Endometrial microvascular endothelial cells (primary cell): Measurements from ENCODE around the gene MED25. TPM values are rescaled to one million over a fixed set of nuclear protein-coding genes. Genes with fewer than 3 reads are reported as not detected.

Experiments
- in situ Hi-C: cut with HindIII; loops from 2 replicates; pipeline ENCODE4 v1.10.0; 2017; ENCODE audit warnings: low sequenced_read_pairs, low pct_unique_long_range_greater_than_20kb; ENCODE audit errors: inconsistent ontology term
- total RNA-seq: library from RNA; depleted of rRNA; stranded (reverse); fragments of >200 nt; gene quantifications from one replicate; pipeline ENCODE4 v1.2.3, GENCODE V29; 2015; ENCODE audit errors: inconsistent ontology term

MED25 gene
- total RNA-seq, 1 donor from 2014 or later: 31.7 TPM

DNA sequence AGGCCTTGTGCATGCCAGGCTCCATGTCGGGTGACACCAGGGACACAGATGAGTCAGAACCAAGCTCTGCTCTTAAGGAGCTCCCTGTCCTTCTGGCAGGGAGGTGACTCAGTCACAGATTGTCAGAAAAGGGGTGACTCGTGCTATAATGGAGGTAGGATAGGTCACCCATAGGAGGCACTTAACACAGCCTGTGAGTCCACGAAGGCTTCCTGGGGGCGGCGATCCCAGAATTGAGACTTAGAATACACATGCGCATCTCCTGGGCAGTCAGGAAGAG, 24.6 kb upstream of the MED25 start:
- in situ Hi-C loops: no loop called here

DNA sequence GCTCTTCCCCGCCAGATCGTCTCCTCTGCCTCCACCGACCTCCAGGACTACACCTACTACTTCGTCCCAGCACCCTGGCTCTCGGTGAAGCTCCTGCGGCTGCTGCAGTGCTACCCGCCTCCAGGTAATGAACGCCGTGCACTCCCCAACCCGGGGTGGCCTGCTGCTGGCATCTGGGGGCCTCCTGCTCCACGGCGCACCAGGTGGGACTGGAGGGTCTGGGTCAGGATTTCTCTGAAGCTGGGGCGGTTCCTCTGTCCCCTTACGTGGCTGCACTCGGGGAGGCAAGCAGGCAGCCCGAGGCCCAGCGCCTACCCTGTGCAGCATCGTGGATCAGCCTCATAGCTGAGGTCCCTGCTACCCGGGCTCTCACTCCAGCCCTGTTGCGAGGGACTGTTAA, 22.5 kb upstream of the MED25 start:
- in situ Hi-C loops: no loop called here

DNA sequence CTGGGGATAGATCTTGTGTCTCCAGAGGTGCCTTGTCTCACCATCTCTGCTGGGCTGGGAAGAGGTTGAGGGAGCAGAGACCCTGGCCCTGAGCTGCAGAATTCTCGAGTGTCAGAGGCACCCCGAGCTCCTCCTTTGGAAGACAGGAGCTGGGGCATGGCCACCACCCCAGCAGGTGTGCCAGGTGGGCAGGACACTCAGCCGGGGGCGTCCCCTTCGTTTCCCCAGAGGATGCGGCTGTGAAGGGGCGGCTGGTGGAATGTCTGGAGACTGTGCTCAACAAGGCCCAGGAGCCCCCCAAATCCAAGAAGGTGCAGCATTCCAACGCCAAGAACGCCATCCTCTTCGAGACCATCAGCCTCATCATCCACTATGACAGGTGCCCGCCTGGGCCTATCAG, 19.5 kb upstream of the MED25 start:
- in situ Hi-C loops: no loop called here

DNA sequence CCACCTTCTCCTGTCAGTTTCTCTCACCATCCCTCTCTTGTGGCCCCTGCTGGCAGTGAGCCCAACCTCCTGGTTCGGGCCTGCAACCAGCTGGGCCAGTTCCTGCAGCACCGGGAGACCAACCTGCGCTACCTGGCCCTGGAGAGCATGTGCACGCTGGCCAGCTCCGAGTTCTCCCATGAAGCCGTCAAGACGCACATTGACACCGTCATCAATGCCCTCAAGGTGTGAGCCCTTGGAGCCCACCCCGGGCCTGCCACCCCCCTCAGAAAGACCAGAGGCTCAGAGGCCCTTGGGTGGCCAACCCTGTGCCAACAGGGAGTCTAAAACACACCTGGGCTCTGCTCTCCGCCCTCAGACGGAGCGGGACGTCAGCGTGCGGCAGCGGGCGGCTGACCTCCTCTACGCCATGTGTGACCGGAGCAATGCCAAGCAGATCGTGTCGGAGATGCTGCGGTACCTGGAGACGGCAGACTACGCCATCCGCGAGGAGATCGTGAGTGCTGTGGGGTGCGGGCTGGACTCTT, 18.8 kb upstream of the MED25 start:
- in situ Hi-C loops: no loop called here

DNA sequence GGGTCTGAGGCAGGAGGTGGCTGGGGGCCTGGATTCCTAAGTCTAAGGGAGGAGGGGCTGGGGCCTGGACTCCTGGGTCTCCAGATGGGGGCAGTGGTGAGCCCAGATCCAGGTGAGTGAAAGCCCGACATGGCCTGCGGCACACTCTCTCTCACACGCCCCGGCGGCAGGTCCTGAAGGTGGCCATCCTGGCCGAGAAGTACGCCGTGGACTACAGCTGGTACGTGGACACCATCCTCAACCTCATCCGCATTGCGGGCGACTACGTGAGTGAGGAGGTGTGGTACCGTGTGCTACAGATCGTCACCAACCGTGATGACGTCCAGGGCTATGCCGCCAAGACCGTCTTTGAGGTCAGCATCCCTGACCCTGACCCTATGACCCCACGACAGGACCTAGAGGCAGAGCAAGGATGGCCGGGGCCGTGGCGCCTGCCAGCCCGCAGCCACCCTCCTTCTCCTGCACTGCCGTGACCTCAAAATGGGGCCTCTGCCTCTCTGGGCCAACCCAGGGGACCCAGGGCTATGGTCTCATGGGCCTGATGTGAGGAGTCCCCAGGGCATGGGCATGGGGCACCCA, 18.2 kb upstream of the MED25 start:
- in situ Hi-C loops: no loop called here

DNA sequence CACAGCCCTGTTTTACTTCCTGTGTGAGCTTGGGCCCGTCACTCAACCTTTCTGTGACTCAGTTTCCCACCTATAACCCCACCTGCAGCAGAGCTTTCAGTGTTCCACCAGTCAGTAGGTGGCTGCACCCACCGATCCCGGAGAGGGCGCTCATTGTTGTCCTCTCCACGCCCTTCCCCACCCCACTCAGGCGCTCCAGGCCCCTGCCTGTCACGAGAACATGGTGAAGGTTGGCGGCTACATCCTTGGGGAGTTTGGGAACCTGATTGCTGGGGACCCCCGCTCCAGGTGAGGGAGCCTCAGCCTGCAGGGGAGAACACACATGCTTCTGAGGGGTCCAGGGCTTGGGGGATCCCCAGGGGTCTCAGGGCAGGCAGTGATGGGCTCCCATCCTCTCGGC, 17.3 kb upstream of the MED25 start:
- in situ Hi-C loops: no loop called here

DNA sequence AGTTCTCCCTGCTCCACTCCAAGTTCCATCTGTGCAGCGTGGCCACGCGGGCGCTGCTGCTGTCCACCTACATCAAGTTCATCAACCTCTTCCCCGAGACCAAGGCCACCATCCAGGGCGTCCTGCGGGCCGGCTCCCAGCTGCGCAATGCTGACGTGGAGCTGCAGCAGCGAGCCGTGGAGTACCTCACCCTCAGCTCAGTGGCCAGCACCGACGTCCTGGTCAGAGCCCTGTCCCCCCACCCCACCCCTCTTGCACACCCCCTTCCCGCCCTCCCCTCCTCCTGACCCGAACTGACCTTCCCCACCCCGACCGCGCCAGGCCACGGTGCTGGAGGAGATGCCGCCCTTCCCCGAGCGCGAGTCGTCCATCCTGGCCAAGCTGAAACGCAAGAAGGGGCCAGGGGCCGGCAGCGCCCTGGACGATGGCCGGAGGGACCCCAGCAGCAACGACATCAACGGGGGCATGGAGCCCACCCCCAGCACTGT, 16.6 kb upstream of the MED25 start:
- in situ Hi-C loops: no loop called here

DNA sequence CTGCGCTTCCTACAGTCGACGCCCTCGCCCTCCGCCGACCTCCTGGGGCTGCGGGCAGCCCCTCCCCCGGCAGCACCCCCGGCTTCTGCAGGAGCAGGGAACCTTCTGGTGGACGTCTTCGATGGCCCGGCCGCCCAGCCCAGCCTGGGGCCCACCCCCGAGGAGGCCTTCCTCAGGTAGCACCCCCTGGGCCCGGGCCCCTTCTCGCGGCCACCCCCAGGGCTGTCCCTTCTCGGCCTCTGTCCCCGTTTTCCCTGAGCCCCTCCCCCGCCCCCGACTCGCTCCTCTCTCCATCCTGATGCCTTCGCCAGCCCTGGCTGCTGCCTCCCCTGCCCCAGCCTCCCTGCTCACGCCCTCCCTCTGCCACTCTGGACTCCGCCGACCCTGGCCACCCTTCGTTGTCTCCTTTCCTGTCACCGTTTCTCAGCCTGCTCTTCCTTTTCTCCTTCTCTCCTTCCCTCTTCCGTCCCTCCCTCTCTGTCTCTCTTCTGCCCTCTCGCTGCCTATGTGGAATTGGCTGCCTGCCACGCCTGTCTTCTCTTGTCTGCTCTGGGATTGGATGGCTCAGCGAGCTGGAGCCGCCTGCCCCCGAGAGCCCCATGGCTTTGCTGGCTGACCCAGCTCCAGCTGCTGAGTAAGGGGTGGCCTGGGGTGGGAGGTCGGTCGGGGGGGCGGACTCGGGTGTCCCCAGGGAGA, 16.0 kb upstream of the MED25 start:
- in situ Hi-C loops: no loop called here

DNA sequence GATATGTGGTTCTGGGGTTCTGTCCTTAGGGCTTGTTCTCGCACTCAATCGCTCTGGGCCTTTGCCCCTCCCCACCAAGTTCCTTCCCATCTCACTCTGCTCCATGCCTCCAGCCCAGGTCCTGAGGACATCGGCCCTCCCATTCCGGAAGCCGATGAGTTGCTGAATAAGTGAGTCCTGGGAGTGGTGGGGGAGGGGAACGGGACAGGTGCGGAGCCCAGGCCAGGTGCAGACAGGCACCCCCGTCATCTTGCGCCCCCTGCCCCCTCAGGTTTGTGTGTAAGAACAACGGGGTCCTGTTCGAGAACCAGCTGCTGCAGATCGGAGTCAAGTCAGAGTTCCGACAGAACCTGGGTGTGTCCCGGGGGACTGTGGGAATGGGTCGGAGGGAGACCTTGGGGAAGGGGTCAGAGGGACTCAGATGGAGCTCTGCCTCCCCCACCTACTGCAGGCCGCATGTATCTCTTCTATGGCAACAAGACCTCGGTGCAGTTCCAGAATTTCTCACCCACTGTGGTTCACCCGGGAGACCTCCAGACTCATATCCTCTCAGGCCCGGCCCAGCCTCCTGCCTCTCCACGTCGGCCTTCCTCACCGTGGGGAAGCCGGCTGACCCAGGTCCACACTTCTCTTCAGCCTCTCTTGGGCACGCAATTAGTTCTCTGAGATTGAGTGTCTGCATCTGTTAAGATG, 15.1 kb upstream of the MED25 start:
- in situ Hi-C loops: no loop called here

DNA sequence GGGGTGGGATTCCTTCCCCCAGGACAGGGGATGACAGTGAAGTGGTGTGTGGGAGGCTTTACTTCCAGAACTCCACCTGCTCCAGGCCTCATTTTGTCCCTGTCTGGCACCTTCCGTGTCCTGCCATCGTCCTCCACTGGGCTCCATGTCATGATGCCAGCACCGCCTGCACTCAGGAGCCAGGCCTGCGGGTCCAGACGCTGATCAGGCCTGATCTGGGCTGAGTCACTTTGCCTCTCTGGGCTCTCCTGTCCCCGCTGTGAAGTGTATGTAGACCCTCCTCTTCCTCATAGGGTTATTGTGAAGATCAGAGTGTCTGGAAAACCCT, 14.6 kb upstream of the MED25 start:
- in situ Hi-C loops: no loop called here

DNA sequence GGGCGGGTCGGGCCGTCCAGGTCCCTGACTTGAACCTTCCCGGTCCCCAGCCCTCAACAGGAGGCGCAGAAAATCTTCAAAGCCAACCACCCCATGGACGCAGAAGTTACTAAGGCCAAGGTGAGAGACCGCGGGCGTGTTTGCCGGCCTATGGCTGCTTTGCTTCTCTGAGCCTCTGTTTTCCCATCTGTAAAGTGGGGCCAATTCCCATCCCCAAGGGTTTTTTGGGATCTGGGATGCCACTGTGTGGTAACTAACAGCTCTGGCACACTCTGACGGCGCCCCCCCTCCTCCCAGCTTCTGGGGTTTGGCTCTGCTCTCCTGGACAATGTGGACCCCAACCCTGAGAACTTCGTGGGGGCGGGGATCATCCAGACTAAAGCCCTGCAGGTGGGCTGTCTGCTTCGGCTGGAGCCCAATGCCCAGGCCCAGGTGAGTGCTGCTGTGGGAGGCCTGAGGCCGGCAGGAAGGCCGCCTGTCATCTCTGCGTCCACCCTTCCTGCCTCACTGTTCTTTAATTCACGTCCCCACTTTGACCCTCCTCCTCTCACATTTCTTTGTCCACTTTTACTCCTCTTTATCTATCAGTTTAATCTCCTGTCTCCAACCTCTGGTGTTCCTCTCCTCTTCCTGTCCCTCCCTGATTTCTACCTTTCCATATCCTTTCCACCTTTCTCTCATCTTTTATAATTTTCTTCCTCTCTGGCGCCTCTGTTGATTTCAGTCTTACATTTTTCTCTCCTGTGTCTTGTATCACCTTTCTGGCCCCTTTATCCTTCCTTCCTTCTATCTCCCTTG, 12.1 kb upstream of the MED25 start:
- in situ Hi-C loops: no loop called here

DNA sequence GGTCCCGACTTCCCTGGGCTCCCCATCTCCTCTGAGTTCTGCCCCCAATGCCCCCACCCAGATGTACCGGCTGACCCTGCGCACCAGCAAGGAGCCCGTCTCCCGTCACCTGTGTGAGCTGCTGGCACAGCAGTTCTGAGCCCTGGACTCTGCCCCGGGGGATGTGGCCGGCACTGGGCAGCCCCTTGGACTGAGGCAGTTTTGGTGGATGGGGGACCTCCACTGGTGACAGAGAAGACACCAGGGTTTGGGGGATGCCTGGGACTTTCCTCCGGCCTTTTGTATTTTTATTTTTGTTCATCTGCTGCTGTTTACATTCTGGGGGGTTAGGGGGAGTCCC, 11.5 kb upstream of the MED25 start:
- in situ Hi-C loops: no loop called here

DNA sequence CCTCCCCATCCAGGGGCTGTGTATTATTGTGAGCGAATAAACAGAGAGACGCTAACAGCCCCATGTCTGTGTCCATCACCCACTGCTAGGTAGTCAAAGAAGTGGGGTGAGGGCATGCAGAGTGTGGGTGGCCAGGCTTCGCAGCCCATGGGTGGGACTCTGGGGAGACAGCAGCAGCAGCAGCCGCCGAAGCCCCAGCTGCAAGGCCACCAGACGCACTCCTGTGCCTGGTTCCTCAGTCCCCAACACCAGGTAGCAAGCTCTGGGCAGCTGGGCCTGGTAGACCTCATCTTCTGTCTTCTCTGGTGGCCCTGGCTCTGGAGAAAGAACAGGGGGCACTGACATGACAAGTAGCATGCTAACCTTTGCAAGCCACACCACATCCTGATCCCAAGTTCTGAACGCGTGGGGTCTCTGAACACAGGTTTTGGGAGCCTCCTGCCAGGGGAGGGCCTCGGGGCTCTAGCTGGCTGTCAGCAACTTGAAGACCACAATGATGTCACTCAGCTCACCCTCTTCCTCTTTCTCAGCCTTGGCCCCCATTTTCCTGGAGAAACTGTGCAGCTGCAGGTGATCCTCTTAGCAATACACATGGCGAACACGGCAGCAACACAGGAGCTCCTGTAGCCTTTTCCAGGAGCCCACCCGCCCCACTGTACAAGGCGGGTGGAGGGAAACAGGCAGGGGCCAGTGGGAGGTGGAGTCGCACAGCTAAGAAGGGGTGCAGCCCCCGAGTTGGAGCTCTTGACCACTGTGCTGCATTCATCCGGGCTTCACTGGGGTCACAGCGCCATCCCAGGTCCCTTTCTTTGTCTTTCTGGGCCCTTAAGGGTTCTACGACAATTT, 10.8 kb upstream of the MED25 start:
- in situ Hi-C loops: no loop called here

DNA sequence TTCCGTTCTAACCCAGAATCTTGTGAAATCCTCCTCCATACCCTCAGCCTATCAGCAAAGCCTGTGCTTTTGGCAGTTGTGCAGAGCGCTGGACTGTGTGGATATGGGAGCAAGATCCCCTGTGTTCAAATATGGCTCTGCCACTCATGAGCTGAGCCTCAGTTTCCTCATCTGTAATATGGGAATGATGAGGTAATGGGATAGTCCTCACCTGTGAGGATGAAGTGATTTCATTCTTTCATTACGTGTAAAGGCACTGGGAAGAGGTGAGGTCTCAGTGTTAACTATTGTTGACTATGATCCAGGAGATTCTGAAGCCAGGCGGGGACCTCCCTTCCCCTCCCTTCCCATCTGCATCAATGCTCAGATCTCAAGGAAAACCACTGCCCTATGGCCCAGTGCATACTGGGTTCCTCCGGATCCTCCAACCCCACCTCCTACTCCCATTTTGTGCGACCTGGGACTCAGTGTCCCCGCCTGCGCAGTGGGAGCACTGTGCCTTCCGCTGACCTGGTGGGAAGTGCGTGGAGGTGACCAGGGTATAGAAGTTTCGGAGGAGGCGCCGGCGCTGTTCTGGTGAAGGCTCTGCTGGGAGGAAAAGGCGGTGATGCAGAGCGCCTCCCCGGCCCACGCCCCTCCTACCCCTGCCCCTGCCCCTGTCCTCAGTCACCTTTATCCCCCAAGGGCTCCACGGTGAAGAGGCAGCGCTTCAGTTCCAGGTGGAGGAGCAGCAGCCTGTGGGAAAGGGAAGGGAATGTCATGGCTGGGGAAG, 10.0 kb upstream of the MED25 start:
- in situ Hi-C loops: no loop called here

DNA sequence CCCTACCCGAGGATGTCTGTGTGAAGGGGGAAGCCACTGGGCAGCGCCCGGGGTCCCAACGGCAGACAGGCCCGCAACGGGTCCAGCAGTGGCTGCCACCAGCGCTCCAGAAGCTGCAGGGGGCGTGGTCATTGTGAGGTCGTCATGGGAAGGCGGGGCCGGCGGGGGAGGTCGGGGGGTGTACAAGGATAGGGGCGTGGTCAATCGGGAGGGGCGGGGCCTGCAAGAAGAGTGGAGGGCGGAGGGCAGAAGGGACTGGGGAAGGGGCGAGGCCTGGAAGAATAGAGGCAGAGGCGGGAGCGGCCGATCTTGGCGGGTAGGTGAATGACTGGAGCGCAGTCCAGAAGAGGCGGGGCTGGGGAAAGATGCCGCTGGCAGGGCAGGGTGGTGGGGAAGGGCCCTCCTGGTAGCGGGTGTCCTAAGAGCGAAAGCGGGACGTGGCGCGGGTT, 9.4 kb upstream of the MED25 start:
- in situ Hi-C loops: no loop called here

DNA sequence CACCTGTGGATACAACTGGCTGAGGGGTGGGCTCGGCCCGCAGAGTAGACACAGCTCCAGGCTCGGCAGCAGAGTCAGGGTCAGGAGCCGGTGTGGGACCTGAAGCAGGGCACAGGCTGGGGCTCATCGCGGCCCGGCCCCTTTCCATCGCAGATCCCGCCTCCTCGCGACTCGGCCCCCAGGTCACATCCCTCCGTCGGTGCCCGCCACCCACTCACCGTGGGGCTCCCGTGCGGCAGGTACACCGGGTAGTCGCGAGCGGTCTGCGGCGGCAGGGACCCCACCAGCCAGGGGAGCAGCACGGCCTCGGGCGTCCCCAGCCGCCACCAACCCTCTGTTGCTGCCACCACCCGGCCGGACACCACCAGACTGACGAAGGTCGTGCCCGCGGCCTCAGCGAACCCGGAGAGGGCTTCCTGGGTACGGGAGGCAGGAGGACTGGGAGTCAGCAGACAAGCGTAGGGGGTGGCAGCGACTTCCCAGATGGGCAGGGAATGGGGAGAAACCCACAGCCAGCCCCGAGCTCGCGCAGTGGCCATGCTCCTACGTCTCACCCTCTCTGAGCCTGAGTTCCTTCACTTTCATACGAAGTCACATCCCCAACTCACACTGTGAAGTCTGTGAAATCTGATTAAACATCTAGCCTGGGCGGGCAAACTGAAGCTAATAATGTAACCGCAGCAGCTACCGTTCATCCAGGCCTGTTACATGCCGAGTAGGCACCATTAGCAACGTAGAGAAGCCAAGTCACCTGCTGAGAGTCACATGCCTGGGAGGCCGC, 8.7 kb upstream of the MED25 start:
- in situ Hi-C loops: no loop called here

DNA sequence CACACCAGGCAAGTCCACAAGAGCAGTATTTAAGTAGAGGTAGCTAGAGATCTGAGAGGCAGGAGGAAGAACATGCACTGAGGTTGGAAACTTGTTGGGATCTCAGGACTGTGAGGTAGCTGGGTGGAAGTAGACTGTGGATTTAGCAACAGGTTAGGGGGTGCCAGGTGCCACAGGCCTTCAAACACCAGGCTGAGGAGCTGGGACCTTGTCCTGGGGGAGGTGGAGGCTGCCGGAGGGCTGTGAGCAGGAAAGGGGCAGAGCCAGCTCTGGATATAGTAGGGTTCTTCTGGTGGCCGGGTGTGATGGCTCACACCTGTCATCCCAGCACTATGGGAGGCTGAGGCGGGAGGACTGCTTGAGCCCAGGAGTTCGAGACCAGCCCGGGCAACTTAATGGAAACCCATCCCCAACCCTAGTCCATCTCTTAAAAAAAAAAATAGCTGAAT, 8.1 kb upstream of the MED25 start:
- in situ Hi-C loops: no loop called here
